Calu3 (cell line): ENCODE results near the gene PLD1. TPM values are rescaled to one million over a fixed set of nuclear protein-coding genes. Genes with fewer than 3 reads are reported as not detected.

Experiments
- BruUV-seq: library from RNA; stranded (reverse); fragments of 400-500 nt; replicated peaks from 2 replicates; lab custom pipeline; 2021; lab: Mats Ljungman, UMichigan
- CTCF ChIA-PET: fragments of 300-600 bp; sonication (Branson Sonifier 250); formaldehyde crosslinking; loops from one replicate; lab custom pipeline; 2022; ENCODE audit warnings: antibody characterized with exemption; lab: Charles Lee
- DNase-seq: peaks from one replicate; pipeline ENCODE4 v3.0.0; 2022
- H3K27ac Mint-ChIP-seq: one replicate; pipeline ENCODE4 v1.8.0; 2022; ENCODE audit warnings: mixed read lengths; ENCODE audit not compliant: unreplicated experiment
- H3K27me3 Mint-ChIP-seq: one replicate; pipeline ENCODE4 v1.8.0; 2022; ENCODE audit warnings: mixed read lengths; ENCODE audit not compliant: unreplicated experiment
- H3K36me3 Mint-ChIP-seq: one replicate; pipeline ENCODE4 v1.8.0; 2022; ENCODE audit warnings: mild to moderate bottlenecking, moderate library complexity, mixed read lengths; ENCODE audit not compliant: insufficient read depth, unreplicated experiment
- H3K4me1 Mint-ChIP-seq: one replicate; pipeline ENCODE4 v1.8.0; 2022; ENCODE audit warnings: mild to moderate bottlenecking, low read depth, mixed read lengths; ENCODE audit not compliant: unreplicated experiment
- H3K4me3 Mint-ChIP-seq: one replicate; pipeline ENCODE4 v1.8.0; 2022; ENCODE audit warnings: mild to moderate bottlenecking, low read depth, moderate library complexity, mixed read lengths; ENCODE audit not compliant: unreplicated experiment
- H3K9me3 Mint-ChIP-seq: one replicate; pipeline ENCODE4 v1.8.0; 2022; ENCODE audit warnings: low read depth, mixed read lengths; ENCODE audit not compliant: unreplicated experiment
- intact Hi-C: fragments of 100-400 bp; cut with micrococcal nuclease; formaldehyde crosslinking; loops from one replicate; pipeline ENCODE4 v1.10.0; 2022; ENCODE audit not compliant: unreplicated experiment
- total RNA-seq: library from RNA; stranded (reverse); gene quantifications from 2 replicates; pipeline ENCODE4 v1.2.3, GENCODE V29; 2022
- TF ChIP-seq, protein P1 (sequence below): fragments of 200-600 bp; IDR thresholded peaks from one replicate; pipeline ENCODE4 v1.8.0; 2022; ENCODE audit warnings: antibody characterized with exemption; ENCODE audit not compliant: unreplicated experiment

Gene PLD1
- total RNA-seq, 1 experiment from 2014 or later, result 61.2 TPM

DNA sequence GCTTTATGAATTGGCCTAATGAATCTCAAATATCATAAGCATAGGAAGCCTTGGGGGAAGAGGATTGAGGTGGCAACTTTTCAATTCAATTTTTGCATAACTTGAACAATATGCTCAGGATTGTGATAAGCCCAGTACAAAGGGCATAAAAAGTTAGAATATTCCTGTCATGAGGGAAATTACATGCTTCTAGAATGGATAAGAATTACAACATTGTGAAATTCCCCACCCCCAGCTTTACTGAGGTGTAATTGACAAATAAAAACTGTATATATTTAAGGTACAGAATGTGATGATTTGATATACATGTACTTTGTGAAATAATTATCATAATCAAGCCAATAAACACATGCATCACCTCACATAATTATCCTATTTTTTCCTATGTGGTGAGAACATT lies 217.5 kb downstream of the PLD1 start:
- intact Hi-C loops, result no loop called here
- no TSS peak for BruUV-seq
- Mint-ChIP-seq H3K36me3 (no peaks in the 10 kb centered on the region), H3K27ac (no peak overlapping the region), H3K9me3 (no peaks in the 10 kb centered on the region), H3K4me1 (peaks cover 9% of the 10 kb centered on the region), H3K4me3 (no peak overlapping the region), H3K27me3 (no peaks in the 10 kb centered on the region)
- TF ChIP-seq, protein P1, sequence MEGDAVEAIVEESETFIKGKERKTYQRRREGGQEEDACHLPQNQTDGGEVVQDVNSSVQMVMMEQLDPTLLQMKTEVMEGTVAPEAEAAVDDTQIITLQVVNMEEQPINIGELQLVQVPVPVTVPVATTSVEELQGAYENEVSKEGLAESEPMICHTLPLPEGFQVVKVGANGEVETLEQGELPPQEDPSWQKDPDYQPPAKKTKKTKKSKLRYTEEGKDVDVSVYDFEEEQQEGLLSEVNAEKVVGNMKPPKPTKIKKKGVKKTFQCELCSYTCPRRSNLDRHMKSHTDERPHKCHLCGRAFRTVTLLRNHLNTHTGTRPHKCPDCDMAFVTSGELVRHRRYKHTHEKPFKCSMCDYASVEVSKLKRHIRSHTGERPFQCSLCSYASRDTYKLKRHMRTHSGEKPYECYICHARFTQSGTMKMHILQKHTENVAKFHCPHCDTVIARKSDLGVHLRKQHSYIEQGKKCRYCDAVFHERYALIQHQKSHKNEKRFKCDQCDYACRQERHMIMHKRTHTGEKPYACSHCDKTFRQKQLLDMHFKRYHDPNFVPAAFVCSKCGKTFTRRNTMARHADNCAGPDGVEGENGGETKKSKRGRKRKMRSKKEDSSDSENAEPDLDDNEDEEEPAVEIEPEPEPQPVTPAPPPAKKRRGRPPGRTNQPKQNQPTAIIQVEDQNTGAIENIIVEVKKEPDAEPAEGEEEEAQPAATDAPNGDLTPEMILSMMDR, result no peak
- no peak for DNase-seq
- CTCF ChIA-PET, result no interaction called here

DNA sequence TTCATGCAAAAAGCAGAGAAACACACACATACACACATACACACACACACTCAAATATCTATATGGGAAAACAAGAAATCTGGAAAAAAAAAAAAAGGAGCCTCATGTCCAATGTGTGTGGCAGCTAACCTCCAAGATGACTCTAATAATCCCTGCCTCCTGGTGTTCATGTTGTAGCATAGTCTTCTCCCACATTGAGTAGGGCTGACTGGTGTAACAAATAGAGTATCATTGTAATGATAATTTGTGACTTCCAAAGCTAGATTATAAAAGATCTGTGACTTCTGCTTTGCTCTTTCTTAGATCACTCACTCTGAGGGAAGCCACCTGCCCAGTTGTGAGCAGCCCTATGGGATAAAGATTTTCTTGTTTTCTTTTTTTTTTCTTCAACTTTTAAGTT lies 219.2 kb downstream of the PLD1 start:
- Mint-ChIP-seq H3K9me3 (no peaks in the 10 kb centered on the region), H3K4me3 (no peak overlapping the region), H3K27ac (no peak overlapping the region), H3K27me3 (no peaks in the 10 kb centered on the region), H3K4me1 (peaks cover 9% of the 10 kb centered on the region), H3K36me3 (no peaks in the 10 kb centered on the region)
- DNase-seq, result no peak
- TF ChIP-seq, protein P1, result no peak
- BruUV-seq, result no TSS peak
- intact Hi-C loops, result no loop called here
- CTCF ChIA-PET, result interaction anchor here (0.7 kb wide), 2 partner anchors 40 to 181 kb away, joined by 4 to 5 read pairs; no protein-coding TSS in a partner anchor

DNA sequence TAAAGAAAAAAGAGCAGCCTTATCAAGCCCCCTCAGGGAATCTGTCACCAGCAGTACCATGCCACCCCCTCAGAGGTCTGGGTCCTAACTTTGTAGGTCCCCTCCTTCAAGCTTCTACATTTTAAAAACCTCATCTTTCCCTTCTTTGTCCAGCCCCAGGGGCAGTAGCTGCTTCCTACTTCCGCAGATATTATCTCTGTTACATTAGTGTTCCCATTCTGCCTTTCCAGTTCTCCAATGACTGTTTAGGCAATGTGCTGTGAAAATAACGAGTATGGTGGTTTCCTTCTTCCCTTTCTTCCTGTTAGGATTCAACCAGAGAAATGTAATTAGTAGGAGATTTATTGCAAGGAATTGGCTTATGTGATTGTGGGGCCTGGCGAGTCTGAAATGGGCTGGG lies 224.0 kb downstream of the PLD1 start:
- DNase-seq, result no peak
- no peaks in the 10 kb centered on the region for H3K4me1 Mint-ChIP-seq
- no peak overlapping the region for H3K27ac Mint-ChIP-seq
- H3K27me3 Mint-ChIP-seq, result no peaks in the 10 kb centered on the region
- TF ChIP-seq, protein P1, result no peak
- no TSS peak for BruUV-seq
- H3K9me3 Mint-ChIP-seq, result no peaks in the 10 kb centered on the region
- CTCF ChIA-PET, result no interaction called here
- H3K4me3 Mint-ChIP-seq, result no peak overlapping the region
- intact Hi-C loops, result no loop called here
- no peaks in the 10 kb centered on the region for H3K36me3 Mint-ChIP-seq

DNA sequence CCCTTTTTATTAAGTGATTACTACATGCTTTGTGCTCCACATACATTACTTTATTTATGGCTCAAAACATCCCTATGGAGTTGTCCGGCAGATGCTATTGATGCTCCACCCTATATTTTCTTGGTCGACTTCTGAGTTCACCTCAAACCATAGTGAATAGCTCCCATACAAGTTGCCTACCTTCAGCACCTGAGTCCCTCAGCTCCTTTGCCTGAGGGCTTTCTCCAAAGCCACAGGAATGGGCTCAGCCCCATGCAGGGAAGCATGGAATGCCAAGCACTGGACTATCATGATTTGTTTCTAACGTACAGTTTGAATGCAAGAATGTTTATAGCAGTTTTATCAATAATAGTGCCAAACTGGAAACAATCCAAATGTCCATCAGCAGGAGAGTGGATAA lies 225.2 kb downstream of the PLD1 start:
- Mint-ChIP-seq H3K27ac (no peak overlapping the region), H3K27me3 (no peaks in the 10 kb centered on the region), H3K4me3 (no peak overlapping the region), H3K9me3 (no peaks in the 10 kb centered on the region), H3K36me3 (no peaks in the 10 kb centered on the region), H3K4me1 (no peaks in the 10 kb centered on the region)
- no peak for DNase-seq
- CTCF ChIA-PET, result interaction anchor here (1.0 kb wide), 1 partner anchor 29 kb away, joined by 3 read pairs; no protein-coding TSS in a partner anchor
- intact Hi-C loops, result no loop called here
- BruUV-seq, result no TSS peak
- TF ChIP-seq, protein P1, result no peak
